Eye (tissue), 1 donor: ENCODE results near the gene PARD3B.
A peak's percentile ranks its signal among the peaks of the same experiment; 100 is the strongest.
"Not testable (repeated sequence)": the region's sequence is repeated elsewhere in the genome, so short reads cannot be mapped to it uniquely, and the experiment has no call there.

Source experiments
- DNase-seq: peaks from one replicate; pipeline ENCODE4 v3.0.0-alpha.2; 2015

PARD3B gene

DNA sequence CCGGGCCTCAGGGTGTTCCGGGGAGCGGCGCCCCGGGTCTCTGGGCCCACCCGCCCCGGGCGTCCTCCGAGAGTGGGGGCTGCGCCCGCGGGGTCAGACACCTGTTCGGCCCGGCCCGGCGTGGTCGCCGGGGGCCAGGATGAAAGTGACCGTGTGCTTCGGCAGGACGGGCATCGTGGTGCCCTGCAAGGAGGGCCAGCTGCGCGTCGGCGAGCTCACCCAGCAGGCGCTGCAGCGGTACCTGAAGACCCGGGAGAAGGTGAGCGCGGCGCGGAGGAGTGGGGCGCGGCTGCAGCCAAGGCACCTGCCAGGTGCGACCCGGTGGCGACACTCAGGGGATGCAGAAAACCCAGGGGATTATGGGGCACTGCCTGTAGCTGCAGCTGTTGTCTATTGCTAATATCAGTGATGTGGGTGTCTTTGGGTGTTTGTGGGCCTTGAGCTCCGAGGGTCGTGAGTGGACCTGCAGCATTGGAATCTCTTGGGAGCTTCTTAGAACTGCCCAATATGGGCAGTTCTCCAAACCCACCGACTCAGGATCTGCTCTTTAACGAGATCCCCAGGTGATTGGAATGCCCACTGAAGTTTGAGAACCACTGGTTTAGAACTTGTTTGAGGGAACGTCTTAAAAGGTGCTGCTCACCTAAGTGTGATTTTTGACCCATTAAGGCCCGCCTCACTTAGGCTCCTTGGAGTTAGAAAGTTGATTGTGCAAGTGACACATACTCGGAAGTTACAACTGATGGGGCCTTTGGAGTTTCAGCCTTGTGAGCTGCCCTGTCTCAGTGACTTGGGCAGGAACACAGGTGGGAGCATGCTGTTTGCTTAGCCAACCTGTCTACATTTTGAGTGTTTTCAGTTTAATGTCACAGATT, 823 bp downstream of the PARD3B start:
- DNase-seq: no peak

DNA sequence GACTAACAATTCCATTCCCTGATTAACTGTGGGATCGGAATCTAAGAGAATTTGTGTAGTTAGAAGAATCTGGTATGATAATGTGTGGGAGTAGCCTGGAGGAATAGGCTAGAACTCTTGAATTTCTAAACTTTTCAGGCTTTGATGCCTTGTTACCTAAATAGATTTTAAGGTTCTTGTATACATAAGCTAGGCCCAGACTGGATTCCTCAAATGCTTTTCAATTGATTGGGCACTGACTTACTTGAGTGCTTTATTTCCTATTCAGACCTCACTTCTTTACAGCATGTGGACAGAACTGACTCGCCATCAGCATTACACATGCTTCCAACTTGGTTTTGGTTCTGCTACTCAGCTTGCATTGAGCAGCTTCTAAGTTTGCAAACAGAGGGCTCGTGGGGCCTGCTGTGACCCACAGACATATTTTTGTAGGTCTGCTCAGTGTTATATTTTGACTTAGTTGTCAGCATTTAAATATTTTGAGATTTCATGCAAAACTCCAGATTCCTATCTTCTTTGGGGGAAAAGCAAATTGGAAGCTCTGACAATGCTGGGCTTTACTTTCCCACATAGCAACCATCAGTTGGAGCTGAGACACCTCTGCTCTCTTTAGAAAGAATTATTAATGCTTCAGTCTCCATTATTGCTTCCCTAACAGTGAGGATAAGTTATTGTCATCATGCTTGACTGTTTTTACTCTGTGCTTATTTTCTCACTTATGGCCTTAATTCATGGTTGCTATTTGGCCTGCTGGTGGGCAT, 5.7 kb downstream of the PARD3B start:
- DNase-seq: no peak

DNA sequence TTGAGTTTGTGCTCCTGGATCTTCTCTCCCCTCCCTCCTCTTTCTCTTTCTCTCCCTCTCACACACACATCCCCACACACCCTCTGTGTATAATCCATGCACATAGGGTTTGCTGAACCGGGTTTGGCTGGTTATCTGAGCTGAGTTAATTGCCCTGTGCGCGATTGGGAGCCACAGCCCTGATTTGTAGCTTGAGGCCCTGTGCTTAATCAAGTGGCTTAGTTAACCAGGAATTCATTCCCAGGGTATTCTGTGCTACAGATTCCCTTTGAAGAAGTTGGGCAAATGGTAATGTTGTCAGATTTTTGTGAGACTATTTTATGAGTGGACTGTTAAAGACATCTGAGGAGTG, 6.2 kb downstream of the PARD3B start:
- DNase-seq: peak; percentile 56

DNA sequence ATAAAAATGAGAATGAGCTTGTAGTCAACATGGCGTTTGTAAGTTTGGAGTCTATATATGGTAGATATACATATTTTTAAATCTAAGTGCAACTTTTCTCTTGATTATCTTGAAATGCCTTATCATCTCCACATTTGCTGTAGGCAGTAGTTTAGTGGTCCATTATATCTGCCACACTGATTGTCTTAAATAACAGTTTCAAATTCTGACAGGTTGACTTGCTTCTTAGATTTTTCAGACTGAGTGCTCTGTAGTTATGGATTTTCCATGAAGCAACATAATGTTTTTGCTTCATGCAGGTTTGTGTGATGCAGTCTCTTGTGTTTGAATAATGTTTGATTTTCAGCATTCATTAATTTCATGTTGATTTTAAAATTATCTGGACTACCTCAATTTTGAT, 12.3 kb downstream of the PARD3B start:
- no peak for DNase-seq

DNA sequence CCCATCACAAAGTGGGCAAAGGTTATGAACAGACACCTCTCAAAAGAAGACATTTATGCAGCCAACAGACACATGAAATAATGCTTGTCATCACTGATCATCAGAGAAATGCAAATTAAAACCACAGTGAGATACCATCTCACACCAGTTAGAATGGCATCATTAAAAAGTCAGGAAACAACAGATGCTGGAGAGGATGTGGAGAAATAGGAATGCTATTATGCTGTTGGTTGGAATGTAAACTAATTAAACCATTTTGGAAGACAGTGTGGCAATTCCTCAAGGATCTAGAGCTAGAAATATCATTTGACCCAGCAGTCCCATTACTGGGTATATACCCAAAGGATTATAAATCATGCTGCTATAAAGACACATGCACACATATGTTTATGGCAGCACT, 14.1 kb downstream of the PARD3B start:
- DNase-seq: not testable (repeated sequence)

DNA sequence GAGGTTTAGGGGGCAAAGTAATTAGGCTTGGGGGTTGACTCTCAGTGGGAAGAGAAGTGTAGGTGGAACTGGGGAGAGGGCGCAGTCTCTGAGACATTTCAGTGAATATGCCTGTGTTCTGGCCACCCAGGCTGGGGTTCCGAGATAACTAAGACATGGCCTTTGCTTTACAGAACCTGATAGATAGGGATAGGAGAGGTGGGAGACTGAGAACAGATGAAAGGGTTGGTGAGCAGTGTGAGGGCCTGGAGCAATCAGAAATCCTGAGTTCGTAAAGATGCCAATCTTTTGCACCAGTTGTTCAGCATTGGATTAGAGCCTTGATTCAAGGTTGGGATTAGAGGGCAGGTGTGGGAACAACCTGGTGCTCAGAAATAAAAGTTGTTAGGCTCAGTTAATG, 15.6 kb downstream of the PARD3B start:
- no peak for DNase-seq

DNA sequence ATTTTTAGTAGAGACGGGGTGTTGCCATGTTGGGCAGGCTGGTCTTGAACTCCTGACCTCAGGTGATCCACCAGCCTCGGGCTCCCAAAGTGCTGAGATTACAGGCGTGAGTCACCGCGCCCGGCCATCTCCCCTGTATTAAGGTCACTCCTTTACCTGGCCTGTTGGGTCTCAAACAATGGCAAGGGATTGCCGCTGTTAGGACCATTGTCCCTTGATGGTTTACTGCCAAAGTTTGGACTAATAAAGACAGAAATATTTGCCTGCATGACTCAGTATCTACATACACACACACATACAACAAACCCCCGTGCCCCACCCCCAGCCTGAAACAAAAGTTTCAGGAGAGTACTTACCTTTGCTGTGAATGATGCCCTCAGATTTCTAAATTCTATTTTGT, 16.5 kb downstream of the PARD3B start:
- DNase-seq: no peak

DNA sequence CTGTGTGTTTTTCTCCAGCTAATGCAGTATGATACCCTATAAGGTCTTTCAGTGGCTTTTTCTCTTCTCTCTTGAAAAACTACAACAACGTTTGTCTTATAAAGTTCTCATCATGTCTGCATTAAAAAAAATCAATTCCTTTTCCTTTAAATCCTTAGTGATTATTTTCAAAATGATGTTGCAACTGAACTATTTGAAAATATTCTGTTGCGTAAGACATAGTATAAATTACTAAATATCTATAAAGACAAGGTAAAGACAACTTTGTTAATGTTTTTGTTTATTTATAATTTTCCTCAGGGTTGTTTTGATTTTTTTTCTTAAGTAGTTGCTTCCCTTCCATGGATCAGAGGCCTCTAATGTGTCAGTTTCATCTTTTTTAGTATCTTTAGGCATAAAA, 21.2 kb downstream of the PARD3B start:
- DNase-seq: no peak

DNA sequence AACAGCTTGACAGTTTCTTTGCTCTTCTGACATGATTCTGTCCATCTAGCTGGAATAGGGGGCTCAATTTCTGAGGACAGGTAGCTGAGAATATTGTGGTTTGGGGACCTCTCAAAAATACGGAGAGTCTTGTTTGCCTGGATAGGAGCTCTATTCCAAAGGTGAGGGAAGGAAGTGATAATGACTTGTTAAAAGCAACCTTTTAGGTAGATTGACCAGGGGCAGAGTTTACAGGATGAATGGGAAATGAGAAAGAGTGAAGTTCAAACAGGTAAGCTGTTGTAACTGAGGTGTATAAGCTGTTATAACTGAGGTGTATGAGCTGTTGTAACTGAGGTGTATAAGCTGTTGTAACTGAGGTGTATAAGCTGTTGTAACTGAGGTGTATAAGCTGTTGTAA, 25.1 kb downstream of the PARD3B start:
- DNase-seq: no peak

DNA sequence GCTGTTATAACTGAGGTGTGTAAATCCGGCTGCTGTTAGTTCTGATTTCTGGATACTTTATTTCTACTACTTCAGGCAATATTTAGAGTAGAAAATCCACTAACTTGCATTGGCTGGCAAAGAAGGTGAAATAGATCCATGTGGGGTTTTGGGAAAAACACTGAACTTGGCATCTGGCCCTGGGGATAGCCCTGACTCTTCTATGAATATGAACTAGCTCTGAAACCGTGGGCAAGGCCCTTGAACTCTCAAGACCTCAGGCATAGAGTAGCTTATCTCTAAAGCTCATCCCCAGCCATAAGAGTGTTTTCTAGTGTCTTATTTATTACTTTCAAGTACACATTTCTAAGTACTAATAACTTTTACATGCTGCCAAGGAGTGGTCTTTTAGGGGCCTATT, 25.8 kb downstream of the PARD3B start:
- DNase-seq: no peak

DNA sequence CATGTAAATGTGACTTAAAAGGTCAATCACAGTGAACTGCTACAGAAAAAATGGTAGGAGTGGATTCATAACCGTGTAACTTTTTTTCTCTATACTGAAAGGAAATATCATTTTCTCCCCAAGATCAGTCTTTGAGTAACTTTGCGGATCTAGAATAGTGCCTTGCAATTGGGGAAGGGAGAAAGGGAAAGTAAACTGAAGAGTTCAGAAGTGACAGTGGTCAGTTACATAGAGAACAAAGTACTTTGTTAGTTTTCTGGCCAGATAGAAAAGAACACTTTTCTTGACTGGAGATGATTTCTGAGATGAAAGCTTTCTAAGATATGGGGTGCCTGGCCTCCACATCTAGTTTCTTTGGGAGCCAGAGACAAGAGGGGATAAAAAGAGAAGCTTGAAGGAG, 26.6 kb downstream of the PARD3B start:
- DNase-seq: no peak

DNA sequence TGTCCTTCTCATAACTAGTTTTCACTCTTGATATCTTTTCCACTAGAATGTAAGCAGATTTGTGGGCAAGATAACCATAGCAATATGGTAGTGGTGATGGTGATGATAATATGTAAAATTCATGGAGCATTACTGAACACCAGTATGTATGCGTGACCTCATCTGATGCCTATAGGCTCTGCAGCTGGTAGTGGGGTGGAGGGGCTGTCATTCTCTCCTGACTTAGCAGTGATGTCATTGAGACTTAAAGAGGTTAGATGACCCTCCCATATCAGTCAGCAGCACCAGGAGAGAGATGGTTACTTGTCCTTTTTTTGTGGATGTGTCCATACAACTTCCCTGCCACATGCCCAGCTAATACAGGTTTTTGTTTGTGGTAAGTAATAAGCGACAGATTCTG, 27.9 kb downstream of the PARD3B start:
- no peak for DNase-seq

DNA sequence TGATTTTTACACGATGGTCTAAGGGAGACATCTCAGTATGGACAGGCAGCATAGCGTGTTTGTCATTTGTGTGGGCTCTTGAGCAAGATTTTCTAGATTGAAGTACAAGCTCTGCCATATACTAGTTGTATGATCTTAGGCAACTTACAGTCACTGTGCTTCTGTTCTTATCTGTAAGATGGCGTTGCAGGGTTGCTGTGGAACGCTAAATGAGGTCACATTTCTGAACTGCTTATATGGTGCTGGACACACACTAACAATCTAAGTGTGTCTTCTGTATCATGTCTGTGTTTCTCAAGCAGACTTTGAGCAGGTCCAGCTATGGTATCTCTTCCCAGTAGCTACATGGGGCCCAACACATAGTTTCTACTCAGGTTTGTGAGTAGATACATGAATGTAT, 29.2 kb downstream of the PARD3B start:
- DNase-seq: no peak

DNA sequence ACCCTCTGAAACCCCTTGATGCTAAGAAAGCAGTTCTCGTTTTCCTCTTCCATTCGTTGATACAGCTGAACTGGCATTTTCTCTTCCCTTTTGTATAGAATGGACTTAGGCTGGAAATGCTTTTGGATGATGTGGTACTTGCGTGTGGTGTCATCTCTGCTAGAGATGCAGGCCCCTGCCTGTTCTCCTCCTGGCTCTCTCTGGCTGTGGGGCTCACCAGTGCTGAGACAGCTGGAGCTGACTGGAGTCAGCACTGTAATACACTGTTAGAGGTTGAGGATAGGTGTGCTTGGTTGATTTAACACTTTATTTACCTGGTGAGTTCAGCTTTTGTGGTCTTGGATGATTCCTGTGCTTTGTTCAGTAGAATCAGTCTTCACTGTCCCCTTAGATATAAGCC, 30.2 kb downstream of the PARD3B start:
- DNase-seq: no peak

DNA sequence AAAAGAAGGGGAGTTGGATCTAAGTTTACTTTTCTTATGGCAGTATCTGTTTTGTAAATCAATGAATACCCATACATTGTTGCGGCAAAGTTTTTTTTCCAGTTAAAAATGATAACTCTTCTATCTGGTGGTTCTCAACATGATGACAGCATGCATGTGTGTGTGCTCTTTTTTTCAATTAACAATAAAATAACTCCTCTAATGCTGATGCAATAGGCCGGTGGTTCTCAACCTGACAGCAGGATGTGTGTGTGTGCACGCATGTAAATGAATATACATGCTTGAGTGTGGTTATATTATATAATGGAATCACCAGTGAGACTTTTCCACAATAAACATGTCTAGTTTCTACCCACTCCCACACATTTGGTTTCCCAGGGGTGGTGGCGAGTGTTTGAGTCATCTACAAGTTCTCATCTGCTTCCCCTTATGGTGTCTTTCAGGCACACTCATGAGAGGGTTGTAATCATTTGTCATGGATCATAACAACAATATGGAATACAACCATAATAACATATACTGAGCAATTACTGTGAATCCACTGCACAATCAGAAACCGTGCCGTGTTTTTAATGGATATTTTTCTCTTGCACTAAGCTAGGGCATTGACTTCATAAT, 31.2 kb downstream of the PARD3B start:
- no peak for DNase-seq

DNA sequence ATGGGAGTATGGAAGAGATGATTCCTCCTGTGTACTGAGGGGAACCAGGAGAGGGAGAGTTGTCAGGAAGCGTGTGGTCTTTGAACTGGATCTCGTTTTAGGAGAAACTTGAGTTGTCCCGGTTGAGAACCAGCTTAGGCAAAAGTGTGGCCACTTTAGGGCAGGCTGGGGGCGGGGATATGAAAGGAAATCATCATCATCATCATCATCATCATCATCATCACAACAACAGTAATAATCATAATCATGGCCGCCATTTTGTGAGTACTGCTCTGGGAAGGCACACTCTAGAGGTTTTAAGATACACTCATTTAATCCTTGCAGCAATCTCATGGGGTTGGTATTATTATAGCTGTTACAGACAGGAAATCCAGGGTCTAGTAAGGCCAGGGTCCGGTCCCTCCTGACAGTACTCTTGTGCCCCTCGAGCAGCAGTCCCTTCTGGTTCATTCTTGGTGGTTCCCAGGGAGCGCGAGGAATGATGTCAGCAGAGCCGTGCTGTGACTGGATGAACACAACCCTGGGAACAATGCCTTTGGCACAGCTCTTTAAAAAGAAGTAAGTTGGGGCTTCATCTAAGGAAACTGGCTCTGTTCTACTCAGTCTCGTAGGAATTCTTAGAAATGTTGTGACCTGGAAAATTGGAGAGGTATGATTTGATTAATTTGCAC, 33.8 kb downstream of the PARD3B start:
- no peak for DNase-seq

DNA sequence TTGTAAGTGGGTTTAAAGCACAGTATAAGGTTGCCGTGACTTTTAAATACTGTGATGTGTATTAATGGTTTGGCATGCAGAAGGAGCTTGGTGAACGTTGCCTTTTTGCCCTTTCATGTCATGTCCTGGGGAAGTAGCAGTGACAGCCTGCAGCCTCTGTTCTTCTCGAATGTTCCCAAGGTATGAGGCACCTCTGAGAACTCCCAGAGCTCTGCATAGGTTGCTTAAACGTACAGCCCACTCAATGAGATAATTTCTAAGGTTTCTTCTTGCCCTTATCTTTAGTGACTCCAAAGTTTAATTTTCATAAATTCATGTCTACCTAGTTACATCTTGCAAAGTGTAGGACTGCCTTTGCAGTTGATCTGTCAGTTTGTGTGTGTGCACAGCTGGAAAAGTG, 36.7 kb downstream of the PARD3B start:
- DNase-seq: no peak

DNA sequence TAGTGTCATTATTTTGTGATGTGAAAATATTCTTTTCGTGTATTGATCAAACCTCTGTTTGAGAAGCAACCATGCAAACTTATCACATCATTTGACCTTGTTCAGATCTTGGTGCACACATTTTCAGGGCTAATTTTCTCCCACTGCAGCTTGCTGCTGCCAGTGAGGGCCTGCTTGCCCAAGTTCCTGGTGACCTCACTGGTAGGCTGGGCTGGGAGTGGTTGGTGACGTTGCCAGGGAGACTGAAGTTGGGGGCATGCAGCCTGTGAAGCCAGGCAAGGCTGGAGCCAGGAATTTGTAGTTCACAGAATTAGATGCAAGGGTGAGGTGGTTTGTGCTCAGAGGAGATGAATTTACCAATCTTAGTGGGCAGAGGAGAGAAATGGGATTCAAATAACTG, 38.5 kb downstream of the PARD3B start:
- no peak for DNase-seq

DNA sequence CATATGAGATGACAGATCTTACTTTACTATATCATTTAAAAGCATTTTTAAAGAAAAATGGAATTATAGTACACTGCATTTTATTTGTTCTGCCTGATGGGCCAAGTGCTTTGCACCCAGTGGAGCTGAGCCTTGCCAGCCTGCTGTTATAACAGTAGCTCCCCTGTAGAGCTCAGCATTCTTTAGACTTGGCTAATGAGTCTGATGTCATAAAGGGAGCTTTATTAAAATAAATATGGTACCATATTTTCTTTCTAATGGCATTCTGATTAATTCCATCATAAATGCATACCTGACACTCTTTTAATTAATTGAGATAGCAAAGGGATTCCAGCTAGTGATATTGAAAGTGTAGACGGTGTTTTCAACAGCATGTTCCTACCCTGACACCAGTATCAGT, 40.7 kb downstream of the PARD3B start:
- DNase-seq: no peak

DNA sequence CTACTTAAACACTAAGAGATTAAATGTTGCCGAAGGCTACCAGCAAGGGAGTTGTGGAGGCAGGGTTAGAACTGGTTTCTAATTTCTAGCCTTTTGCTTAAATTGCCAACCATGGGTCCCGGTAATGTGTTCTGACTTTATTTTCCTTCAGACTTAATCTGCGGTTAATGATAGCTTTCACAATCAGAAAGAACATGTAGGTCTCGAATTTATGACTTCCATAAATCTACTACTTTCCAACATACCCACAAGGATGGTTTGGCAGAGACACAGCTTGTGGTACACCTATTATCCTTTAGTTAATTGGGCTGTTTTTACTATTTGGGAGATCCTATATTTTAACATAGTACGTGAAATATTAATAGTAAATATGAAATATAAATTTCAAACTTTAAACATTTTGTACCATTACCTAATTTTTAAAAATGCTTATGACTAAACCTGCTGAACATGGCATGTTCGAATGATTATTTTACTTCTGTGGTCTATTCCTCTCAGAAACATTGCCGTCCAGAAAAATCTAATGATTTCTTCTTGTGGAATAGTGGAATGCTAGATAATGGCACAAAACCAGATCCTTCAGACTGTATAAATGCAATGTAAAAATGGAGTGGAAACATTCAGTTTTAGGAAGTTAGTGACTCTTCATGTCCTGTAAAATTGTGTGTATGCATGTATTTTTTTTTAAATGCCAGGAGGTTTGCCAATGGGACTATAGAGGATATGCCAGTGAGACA, 41.3 kb downstream of the PARD3B start:
- no peak for DNase-seq

DNA sequence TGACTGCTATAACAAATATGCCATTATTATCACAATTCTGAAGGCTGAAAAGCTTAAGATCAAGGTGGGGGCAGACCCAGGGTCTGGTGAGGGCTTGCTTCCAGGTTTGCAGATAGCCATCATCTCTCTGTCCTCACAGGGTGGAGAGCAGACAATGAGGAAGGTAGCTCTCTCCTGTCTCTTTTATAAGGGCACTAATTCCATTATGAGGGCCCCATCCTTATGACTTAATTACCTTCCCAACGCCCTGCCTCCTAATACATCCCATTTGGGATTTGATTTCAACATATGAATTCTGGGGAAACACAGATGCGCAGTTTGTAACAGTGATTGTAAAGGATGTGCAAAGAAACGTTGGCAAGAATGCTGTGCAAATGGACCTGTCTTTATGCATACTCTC, 44.8 kb downstream of the PARD3B start:
- no peak for DNase-seq

DNA sequence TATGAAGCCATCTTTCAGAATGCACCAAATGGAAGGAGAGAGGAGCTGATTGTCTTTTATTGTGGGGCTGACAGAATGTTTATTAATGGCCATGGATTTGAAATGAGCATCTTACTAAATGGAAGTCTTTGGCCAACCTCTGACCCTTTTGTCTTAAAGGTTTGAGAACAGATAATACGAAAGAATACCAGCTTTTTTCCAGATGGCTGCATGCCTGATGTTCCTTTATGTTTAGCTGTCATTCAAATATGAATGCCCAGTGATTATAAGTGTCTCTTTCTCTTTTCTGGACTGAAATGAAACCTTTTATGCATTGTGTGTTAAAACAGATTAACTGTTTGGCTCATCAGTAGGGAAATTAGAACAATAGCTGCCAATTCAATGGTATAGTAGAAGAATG, 46.0 kb downstream of the PARD3B start:
- peak; percentile 92 for DNase-seq

DNA sequence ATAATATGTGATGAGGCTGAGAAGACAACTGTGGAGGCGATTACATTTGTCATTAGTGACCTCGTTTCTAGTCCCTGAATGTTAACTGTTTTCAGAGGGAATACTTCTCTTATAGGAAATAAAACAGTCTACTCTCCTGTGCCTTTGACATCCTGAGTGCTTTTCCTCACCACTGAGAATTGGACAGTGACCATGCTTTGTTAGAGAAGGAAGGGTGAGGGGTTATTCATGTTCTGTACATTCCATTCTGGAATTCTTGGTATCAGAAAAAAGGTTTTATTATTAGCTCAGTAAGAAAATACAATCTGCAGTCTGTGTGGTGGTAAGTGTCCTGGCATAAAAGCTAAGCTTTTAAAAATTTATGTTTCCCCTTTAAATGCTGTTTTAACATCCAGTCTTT, 58.8 kb downstream of the PARD3B start:
- DNase-seq: no peak
